ENCODE results near the gene RAB35.

- TF ChIP-seq CTCF (IDR thresholded peaks at IDR 0.05 in 4 of 5, conservative IDR thresholded peaks at IDR 0.05 in 1 of 5) (no peak), POLR2A (IDR thresholded peaks at IDR 0.05) (no peak)
Measured at GRCh38 chr12:120100630-120101029, 15.9 kb downstream of the RAB35 start.

All from gastrocnemius medialis (tissue), 4 donors.